ELF-1 (cell line): Measurements from ENCODE around the gene UCN2.

Experiments
- DNase-seq: peaks from one replicate; pipeline ENCODE4 v3.0.0-alpha.2; 2016; ENCODE audit warnings: low read depth, low spot score

UCN2 gene

DNA sequence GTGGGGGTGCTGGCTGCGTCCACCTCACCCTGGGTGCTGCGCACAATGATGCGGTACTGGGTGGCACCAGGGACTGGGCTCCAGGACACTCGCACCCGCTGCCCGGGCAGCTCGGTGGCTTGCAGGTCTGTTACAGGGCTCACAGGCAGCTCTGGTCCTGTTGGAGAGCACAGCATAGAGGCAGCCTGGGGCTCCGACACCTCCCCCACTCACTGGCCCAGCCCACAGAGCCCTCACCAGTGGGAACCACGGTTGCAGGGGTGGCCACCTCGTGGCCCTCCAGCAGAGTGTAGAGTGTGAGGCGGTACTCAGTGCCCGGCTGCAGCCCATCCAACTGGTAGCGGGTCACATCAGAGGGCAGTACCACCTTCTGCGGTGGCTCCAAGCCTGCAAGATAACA lies 27.9 kb upstream of the UCN2 start:
- DNase-seq, result no peak

DNA sequence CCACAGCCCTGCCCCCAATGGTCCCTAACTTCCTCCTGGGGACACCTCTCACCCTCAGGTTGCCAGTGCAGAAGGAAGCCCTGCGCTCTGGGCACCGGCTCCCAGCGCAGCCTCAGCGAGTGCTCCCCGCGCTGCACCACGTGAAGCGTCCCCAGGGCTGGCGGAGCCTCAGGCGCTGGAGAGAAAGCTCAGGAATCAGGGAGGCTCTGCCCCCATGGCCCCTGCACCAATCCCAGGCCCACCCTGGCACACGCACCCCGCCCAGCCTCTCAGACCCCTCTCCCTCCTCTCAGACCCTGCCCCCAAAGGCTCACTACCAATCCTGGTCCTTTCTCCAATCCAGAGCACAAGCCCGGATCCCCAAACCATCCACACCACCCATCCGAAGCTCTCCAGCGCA lies 24.6 kb upstream of the UCN2 start:
- DNase-seq, result no peak

DNA sequence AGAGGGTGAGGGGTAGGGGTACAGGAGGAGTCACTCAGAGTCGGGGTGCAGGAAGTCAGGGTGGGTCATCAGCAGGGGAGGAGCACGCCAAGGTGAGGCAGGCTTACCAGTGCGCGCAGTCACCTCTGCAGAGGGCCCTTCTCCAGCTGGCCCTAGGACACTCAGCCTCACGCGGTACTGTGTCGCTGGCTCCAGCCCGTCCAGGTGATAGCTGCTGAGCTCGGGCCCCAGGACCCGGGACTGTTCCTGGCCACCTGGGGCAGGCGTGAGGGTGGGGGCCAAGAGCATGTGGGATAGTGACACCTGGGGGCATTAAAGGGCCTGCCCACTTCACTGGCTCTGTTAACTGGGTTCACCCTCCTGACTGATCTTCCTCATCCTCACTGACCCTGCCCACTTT lies 24.1 kb upstream of the UCN2 start:
- no peak for DNase-seq

DNA sequence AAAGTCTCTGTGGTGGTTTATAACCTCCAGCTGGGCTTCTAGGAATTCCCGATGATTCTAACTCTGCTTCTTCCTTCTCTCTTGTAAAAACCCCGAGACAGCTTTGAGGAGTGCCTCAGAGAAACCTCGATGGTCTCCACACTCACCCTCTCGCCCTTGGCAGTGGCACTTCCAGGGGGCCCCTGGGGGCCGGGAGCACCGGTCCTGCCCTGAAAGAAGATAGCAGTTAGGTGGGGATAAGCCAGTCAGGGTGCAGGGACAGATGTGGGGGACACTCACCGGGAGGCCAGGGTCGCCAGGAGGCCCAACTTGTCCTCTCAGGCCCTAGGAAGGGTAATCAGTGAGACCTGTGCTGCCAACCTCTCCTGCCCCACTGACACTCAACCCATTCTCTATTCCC lies 21.8 kb upstream of the UCN2 start:
- DNase-seq, result no peak

DNA sequence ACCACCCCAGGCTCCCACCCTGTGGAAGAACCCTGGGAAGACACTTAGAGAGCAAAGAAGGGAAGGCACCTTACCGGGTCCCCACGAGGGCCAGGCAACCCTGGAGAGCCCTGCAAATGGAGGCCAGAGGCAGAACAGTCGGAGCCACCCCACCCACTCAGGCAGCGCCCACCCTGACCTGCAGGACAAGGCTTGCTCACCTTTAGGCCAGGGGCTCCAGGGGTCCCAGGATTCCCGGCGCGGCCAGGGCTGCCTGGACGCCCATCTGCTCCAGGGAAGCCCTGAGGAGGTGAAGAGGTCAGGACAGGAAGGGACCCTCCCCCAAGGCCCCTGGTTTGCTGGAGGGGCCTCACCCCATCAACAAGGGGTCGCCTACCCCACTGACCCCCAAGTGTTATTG lies 21.3 kb upstream of the UCN2 start:
- no peak for DNase-seq

DNA sequence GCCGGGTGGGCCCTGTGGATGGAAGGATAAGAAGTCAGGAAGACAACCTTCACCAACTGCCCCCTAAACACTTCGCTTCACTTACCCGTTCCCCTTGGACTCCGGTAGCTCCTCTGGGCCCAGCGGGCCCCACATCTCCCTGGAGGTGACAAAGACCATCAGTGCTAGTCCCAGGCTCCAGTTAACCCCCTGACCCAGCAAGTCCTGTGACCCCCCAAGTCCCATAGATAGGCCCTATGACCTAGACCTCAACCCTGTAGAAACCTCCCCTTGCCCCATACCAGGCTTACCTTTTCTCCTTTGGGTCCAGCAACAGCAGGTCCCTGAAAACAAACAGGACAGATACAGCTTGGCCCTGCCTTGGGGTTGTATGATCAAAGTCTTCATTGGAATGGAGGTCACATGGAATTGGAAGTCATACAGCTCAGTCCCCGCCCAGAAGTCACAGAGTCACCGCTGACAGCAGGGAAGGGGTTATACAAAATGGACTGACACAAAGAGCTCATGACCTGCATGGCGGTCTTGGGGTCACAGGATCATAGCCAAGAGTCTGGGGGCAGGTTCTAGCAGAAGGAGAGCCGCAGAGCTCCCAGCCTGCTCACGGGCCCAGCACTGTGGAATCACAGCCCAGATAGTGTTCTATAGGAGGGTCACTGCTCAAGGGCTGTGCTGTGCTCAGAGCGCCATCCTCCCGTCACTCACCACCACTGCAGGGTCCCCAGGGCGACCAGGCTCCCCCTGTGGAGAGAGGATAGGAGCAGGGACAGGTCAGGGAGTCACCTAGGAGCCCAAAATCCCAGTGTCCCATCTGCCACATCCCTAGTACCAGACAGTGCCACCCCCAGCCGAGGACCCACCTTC lies 18.3 kb upstream of the UCN2 start:
- DNase-seq, result no peak

DNA sequence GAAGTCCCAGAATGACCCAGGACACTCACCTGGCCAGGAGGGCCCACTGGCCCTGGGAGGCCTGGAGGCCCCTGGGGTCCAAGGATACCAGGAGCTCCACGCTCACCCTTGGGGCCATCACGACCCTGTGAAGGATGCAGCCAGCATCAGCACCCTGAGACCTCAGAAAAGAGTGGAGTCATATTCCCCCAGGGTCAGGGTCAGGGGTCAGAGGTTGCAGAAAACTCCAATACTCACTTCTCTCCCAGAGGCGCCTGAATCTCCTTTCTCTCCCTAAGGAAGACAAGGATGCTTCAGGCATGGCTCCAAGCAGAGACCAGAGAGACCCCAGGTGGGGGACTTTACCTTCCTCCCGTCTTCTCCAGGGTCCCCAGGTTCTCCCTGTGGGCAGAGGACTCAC lies 13.1 kb upstream of the UCN2 start:
- DNase-seq, result no peak

DNA sequence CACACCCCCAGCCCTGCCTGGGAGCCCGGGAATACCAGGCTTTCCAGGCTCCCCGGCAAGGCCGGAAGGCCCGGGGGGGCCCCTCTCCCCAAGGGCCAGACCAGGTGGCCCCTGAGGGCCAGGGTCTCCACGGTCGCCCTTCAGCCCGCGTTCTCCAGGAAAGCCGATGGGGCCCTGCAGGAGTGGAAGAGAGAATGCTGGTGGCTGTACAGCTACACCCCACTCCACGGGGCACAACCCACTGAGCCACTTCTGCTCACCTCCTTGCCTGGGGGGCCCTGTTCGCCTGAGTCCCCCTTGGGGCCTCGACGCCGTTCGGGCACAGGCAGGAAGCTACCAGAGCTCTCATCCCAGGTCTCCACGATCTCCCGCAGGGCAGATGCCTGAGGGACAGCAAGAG lies 11.8 kb upstream of the UCN2 start:
- DNase-seq, result no peak

DNA sequence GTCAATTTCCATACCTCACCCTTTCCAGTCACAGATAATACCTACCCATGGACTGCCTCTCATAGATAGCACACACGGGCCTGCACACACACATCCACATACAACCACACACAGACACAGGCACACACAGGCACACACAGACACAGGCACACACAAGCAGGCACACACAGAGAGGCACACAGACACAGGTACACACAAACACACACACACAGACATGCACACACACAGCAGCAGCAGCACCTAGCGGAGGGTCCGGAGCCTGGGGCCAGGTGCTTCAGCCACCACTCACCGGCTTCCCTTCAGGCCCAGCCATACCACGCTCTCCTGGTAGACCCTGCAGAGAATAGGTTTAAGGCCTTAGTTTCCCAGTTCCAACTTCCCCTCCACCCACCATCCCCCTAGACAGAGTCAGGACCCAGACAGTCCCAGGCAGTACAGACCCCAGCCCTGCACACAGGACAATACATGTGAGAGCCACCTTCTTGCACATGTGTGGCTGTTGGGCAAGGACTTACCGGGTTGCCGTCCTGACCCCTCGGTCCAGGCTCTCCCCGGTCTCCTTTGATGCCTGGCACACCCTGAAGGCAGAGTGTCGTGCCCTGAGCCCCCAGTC lies 10.5 kb upstream of the UCN2 start:
- no peak for DNase-seq

DNA sequence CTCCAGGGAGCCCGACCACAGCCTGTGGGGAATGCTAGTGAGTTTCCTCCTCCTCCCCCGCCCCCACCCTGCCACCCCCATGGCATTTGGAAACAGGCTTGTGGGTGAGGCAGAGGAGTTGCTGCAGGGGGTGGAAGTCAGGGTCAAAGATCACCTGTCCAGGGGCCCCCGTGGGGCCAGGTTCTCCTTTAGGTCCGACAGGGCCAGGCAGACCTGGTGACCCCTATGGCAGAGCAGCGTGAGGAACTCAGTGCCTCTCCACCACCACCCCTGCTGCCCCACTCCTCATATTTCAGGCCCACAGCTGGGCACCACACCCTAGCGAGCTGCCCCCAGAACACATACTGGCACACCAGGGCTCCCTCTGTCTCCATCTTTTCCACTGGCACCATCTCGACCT lies 8.9 kb upstream of the UCN2 start:
- no peak for DNase-seq

DNA sequence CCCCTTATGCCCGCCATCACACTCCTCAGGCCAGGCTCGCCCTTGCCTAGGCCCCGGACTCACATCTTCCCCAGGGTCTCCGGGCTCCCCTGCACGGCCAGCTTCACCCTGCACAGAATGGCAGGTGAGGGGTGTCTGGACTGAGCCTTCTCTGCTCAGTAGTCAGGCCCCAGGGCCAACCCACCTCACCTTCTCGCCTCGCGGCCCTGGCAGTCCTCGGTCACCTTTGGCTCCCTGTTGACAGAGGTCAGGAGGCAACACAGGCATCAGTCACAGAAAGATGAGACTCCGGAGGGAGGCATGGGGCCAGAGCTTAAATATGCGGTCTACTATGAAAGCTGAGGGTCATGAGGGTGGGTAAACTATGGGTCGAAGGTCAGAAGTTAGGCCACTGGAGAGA lies 8.4 kb upstream of the UCN2 start:
- no peak for DNase-seq

DNA sequence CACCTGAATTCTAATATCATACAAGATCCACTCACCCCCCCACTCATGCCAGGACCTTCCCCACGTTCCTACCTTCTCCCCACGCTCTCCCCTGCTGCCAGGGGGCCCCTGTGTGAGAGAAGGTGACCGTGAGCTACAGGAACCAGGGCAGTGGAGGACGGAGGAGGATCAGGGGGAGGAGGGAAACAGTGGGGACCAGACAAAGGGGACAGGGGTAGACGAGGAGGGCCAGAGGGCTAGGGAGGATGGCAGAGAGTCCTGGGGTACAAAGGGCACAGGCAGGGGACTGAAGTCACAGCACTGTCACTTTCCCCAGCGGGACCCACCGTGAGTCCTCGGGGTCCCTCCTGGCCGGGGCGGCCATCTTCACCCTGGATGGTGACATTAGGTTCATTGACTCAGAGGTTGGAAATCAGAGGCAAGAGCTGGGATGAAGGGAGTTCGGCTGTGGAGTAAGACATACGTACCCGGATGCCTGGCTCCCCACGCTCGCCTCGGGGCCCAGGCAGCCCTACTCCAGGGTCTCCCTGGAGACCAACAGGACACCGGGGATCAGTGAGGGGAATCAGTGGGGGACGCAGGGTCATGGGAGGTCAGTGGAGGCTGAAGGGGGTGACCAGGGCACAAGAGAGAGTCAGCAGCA lies 6.3 kb upstream of the UCN2 start:
- DNase-seq, result no peak

DNA sequence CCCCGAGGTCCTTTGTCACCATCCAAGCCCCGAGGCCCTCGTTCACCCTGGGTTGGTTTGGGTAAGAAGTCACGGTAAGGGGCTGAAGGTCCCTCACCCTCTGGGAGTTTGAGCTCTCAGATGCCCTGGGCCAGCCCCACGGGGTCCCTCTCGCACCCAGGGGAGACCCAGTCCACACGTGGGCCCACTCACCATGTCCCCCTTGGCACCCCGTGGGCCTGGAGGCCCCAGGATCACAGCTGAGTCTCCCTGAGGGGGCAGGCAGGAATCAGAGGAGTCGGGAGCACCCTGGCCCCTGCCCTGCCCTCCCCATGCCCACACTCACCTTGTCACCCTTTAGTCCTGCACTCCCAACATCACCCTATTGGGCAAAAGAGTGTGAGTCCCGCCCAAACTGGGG lies 5.8 kb upstream of the UCN2 start:
- no peak for DNase-seq

DNA sequence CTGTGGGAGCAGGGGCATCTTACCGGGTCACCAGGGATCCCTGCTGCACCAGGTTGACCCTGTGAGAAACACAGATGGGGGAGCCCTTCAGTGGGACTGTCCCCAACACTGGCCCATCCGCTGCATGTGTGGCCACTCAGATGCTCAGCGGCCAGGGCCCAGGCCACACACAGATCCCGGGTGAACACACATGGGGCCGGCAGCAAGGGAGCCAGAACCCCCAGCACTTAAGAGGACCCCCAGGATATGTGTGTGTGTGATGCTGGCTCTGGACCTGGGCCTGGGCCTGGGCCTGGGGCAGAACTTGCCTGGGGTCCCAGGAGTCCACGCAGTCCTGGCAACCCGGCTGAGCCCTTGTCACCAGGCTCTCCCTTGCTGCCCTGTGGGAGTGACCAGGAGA lies 4.9 kb upstream of the UCN2 start:
- no peak for DNase-seq

DNA sequence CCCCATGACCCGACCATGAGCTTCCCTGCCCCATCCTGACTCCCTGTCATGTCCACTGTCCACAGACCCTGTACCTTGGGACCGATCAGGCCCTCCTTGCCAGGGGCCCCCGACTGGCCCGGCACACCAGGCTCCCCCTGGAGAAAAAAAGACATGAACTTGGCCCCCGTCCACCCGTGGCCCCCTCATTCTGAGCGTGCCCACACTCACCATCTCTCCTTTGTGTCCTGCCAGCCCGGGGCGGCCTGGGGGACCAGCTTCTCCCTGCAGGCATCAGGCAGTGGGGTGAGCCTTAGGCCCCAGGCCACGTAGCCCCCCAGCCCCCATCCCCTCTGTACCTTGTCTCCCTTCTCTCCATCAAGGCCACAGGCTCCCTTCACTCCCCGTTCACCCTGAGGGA lies 3.9 kb upstream of the UCN2 start:
- DNase-seq, result no peak

DNA sequence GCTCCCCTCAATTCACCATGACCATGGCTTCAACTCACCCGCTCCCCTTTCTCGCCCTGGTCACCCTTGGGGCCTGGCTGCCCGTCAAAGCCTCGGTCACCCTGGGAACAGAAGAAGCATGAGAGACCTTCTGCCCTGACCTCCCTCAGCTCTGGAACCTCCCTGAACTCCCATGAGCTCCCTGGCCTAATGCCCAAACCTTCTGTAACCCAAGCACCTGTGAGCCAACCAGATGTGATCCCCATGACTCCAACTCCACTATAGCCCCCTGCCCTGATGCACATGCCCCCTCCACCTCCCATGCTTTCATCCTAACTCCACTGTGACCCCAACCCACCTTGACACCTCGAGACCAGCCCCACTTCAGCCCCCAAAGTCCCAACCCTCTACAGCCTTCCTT lies 3.5 kb upstream of the UCN2 start:
- DNase-seq, result no peak

DNA sequence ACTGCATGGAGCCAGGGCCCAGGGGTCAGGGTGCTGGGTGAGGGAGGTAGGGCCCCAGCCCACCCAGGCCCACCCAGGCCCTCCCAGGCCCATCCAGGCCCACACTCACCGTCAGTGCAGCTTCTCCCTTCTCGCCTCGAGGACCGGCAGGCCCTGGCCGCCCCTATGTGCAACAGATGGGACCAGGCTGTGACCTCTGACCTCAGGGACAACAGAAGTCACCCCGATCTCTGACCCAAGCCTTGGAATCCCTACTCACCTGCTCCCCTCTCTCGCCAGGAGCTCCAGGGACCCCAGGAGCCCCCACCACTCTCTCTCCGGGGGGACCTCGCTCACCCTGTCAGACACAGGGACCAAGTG lies 2.8 kb upstream of the UCN2 start:
- no peak for DNase-seq

DNA sequence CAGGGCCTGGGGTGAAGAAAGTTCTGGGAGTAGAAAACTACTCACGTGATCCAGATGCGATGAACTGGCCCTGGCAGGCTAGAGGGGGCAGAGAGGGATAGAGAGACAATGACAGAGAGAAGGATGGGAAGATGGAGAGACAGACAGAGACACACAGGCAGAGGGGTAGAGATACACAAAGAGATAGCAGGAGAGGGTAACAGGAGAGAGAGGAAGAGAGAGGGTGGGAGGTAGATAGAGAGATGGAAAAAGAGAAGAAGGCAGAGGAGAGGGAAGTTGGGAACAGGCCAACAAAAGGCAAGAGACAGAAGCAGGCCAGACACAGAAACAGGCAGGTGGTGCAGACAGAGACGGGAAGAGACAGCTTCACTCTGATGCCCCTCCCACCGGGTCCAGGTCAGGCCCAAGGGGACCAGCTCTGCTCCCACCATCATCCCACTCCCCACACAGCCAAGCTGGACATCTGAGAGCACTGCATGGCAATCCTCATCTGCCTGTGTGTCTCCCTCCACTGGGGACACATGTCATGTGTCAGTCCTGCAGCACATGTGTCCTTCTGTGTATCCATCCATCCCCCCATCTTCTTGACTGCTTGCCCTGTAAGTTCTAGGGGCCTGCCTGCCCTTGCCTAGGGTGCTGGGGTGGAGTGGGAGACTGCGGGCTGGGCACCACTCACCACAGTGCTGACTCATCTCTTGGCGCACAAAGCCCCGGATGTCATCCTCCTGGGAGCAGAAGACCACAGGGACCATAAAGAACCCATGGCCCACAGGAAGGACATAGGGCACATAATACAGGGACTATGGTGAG lies 2.2 kb upstream of the UCN2 start:
- no peak for DNase-seq

DNA sequence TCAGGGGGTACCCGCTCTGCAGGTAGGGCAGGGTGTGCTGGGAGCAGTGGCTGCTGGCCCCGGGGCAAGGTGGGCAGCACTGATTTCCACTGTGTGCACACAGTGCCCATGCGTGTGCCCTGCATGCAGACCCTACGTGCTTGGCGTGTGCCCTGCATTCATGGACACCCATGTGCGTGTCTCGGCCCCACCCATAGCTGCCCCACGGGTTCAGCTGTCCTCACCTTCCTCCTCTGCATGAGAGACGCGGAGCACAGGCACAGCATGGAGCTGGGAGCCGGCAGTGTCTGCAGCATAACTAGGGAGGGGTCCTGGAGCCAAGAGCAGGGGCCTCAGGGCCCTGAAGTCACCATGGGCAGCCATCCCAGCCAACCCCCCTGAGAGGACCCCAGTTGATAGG lies 1.6 kb upstream of the UCN2 start:
- no peak for DNase-seq

DNA sequence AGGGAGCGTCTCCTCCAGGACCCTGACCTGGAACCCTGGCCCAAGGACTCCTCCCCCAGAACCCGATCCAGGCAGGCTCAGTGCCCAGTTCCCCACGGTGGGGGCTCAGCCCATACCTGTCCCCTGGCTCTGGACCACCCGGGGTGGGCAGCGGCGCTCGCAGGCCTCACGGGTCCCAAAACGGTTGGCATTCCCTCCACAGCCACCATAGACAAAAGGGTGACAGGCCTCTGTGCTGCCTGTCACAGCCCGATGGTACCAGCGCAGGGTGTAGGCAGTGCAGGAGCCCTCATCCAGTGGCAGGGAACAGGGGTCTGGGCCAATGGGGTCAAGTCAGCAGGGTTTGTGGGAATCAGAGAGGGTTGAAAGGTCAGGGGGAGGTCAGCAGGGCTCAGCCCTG lies 1.1 kb upstream of the UCN2 start:
- DNase-seq, result no peak

DNA sequence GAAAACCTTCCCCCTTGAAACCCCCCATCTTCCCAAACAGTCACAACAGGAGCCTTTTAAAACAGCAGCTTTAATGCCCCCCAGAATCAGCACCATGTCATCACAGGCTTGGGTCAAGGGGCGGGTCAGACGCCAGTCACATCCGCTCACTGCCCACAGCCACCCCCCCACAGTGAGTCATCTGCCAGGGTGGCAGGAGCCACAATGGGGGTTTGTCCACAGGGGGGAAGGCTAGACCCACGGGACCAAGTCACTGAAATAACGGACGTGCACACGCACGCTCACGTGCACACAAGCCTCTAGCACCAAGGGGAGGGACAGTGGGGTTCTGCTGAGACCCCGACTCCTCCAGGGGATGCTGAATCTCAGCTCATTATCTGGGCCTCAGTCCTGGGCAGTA lies 441 bp upstream of the UCN2 start:
- no peak for DNase-seq

DNA sequence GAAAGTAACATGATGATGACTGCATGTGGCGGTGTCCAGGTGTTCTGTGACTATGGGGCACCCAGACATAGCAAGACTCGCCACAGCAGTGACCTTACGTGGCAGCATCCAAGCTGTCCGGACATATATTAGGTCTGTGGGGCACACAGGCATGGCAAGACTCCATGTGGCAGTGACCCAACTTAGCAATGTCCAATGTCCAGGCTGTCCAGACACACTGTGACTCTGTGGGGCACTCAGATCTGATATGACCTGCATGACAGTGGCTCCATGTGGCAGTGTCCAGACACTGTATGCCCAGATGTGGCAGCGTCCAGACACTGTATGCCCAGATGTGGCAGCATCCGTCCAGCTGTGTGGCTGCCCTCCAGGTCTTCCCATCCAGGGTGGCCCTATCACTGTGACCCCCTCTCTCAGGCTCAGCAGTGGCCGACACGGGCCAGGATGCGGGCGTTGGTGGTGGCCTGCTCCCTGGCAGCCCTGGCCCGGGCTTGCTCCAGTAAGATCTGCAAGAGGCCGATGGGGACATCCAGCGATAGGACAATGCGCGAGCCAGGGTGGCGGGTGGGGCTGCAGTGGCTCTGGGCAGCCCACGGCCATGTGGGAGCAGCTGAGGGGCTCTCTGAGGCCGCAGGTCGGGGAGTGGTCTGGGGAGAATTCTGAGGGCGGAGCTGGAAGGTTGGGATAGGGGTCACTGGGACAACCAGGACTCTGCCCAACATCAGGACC lies 1.1 kb downstream of the UCN2 start:
- no peak for DNase-seq
